PC-3 (cell line): ENCODE results near the gene KCTD11. TPM values are rescaled to one million over a fixed set of nuclear protein-coding genes. Genes with fewer than 3 reads are reported as not detected.

Source experiments
- ATAC-seq: fragments of 200-7000 bp; cut with Tn5 transposase; 2 replicates; pipeline ENCODE4 v1.9.1; 2020; ENCODE audit warnings: mild to moderate bottlenecking, moderate library complexity
- BruUV-seq: library from RNA; stranded (reverse); fragments of 400-500 nt; replicated peaks from 2 replicates; lab custom pipeline; 2021; lab: Mats Ljungman, UMichigan
- CTCF ChIA-PET: fragments of 300-600 bp; sonication (Branson Sonifier 250); formaldehyde crosslinking; loops from one replicate; lab custom pipeline; 2022; ENCODE audit warnings: antibody characterized with exemption; lab: Charles Lee
- POLR2A ChIA-PET: fragments of 300-600 bp; sonication (Branson Sonifier 250); formaldehyde crosslinking; loops from one replicate; lab custom pipeline; 2022; ENCODE audit warnings: antibody characterized with exemption; ENCODE audit not compliant: unreplicated experiment; lab: Charles Lee
- DNase-seq: peaks from one replicate; pipeline ENCODE4 v3.0.0-alpha.2; 2015
- H2AFZ ChIP-seq: fragments of 300-600 bp; sonication (generic); 2 replicates; pipeline ENCODE4 v1.6.0; 2016; ENCODE audit warnings: antibody characterized with exemption, low read length
- H3F3A ChIP-seq: fragments of 300-600 bp; sonication (generic); one replicate; pipeline ENCODE4 v1.6.0; 2017; ENCODE audit warnings: antibody characterized with exemption, low read length, control low read depth, mild to moderate bottlenecking; ENCODE audit not compliant: unreplicated experiment
- H3K27ac ChIP-seq: fragments of 300-600 bp; sonication (generic); 2 replicates; pipeline ENCODE4 v1.5.1; 2016; ENCODE audit warnings: mild to moderate bottlenecking, low read length
- H3K27me3 ChIP-seq: fragments of 300-600 bp; sonication (generic); 2 replicates; pipeline ENCODE4 v1.6.1; 2016; ENCODE audit warnings: low read length, mixed read lengths
- H3K36me3 ChIP-seq: fragments of 300-600 bp; sonication (generic); 2 replicates; pipeline ENCODE4 v1.6.1; 2016; ENCODE audit warnings: low read depth, mixed run types, low read length, mixed read lengths
- H3K4me1 ChIP-seq: fragments of 300-600 bp; sonication (generic); 2 replicates; pipeline ENCODE4 v1.5.1; 2016; ENCODE audit warnings: low read length; ENCODE audit not compliant: insufficient read depth
- H3K4me2 ChIP-seq: fragments of 300-600 bp; sonication (generic); 2 replicates; pipeline ENCODE4 v1.6.0; 2016; ENCODE audit warnings: low read length
- H3K4me3 ChIP-seq: fragments of 300-600 bp; sonication (generic); 2 replicates; pipeline ENCODE4 v1.5.1; 2016; ENCODE audit warnings: mild to moderate bottlenecking, low read length, mixed read lengths
- H3K79me2 ChIP-seq: fragments of 300-600 bp; sonication (generic); 2 replicates; pipeline ENCODE4 v1.6.1; 2017; ENCODE audit warnings: low read length, mixed read lengths
- H3K9ac ChIP-seq: fragments of 300-600 bp; sonication (generic); 2 replicates; pipeline ENCODE4 v1.6.0; 2016; ENCODE audit warnings: mild to moderate bottlenecking, low read length
- H3K9me2 ChIP-seq: fragments of 300-600 bp; sonication (generic); replicated peaks from 2 replicates; pipeline ENCODE4 v1.6.1; 2016; ENCODE audit warnings: mixed run types, low read length, mixed read lengths
- H3K9me3 ChIP-seq: fragments of 300-600 bp; sonication (generic); 2 replicates; pipeline ENCODE4 v1.6.1; 2016; ENCODE audit warnings: low read length, mixed read lengths
- H4K20me1 ChIP-seq: fragments of 300-600 bp; sonication (generic); 2 replicates; pipeline ENCODE4 v1.6.1; 2016; ENCODE audit warnings: low read length, mixed read lengths
- CTCF ChIP-seq: fragments of 300-600 bp; sonication (generic); conservative IDR thresholded peaks from 2 replicates; pipeline ENCODE4 v1.5.1; 2017; ENCODE audit warnings: antibody characterized with exemption, low read depth, mild to moderate bottlenecking, low read length
- EZH2 ChIP-seq: fragments of 300-600 bp; sonication (generic); IDR thresholded peaks from one replicate; pipeline ENCODE4 v1.6.1; 2017; ENCODE audit warnings: antibody characterized with exemption, mild to moderate bottlenecking, low read length; ENCODE audit not compliant: unreplicated experiment
- EZH2phosphoT487 ChIP-seq: fragments of 300-600 bp; sonication (generic); IDR thresholded peaks from 2 replicates; pipeline ENCODE4 v1.6.1; 2018; ENCODE audit warnings: mild to moderate bottlenecking, antibody characterized with exemption, low read length, borderline replicate concordance
- intact Hi-C: fragments of 100-400 bp; cut with micrococcal nuclease; formaldehyde crosslinking; loops from 2 replicates; pipeline ENCODE4 v1.9.0; 2023
- total RNA-seq: library from RNA; depleted of rRNA; stranded (reverse); fragments of >200 nt; gene quantifications from 2 replicates; pipeline ENCODE4 v1.2.3, GENCODE V29; 2014

KCTD11 gene
- total RNA-seq, 1 experiment from 2014 or later = 7.0 TPM

GRCh38 chr17:7382901-7383300, 30.9 kb downstream of the KCTD11 start:
- no TSS peak for BruUV-seq
- H3K9me2 ChIP-seq = no peaks in the 10 kb centered on the region
- H3F3A ChIP-seq = no peaks in the 10 kb centered on the region
- no peaks in the 10 kb centered on the region for H3K27me3 ChIP-seq
- H3K27ac ChIP-seq = no peak overlapping the region
- no peak overlapping the region for H3K9ac ChIP-seq
- no peak overlapping the region for H2AFZ ChIP-seq
- no peak for TF ChIP-seq CTCF
- no peak for TF ChIP-seq EZH2
- no peak for TF ChIP-seq EZH2phosphoT487
- no peaks in the 10 kb centered on the region for H3K9me3 ChIP-seq
- H3K4me3 ChIP-seq = no peak overlapping the region
- POLR2A ChIA-PET = no interaction called here
- CTCF ChIA-PET = interaction anchor here (0.9 kb wide), 1 partner anchor 177 kb away, joined by 3 read pairs; no protein-coding TSS in a partner anchor
- intact Hi-C loops = no loop called here
- H3K36me3 ChIP-seq = no peaks in the 10 kb centered on the region
- H3K79me2 ChIP-seq = peaks cover 4% of the 10 kb centered on the region; the same call in 1 of the 2 replicates
- no peak for ATAC-seq
- no peaks in the 10 kb centered on the region for H4K20me1 ChIP-seq
- H3K4me1 ChIP-seq = peaks cover 6% of the 10 kb centered on the region; the same call in 1 of the 2 replicates
- H3K4me2 ChIP-seq = no peak overlapping the region
- no peak for DNase-seq

GRCh38 chr17:7383371-7383741, 31.4 kb downstream of the KCTD11 start:
- ChIA-PET CTCF (no interaction called here), POLR2A (no interaction called here)
- Histone ChIP-seq H3K4me2 (no peak overlapping the region), H3K27me3 (no peaks in the 10 kb centered on the region), H3K4me1 (peaks cover 6% of the 10 kb centered on the region; the same call in 1 of the 2 replicates), H3K9me2 (no peaks in the 10 kb centered on the region), H3K4me3 (no peak overlapping the region), H3K9ac (no peak overlapping the region), H2AFZ (no peak overlapping the region), H3K36me3 (no peaks in the 10 kb centered on the region), H4K20me1 (no peaks in the 10 kb centered on the region), H3K27ac (no peak overlapping the region), H3K9me3 (no peaks in the 10 kb centered on the region), H3F3A (no peaks in the 10 kb centered on the region), H3K79me2 (peaks cover 4% of the 10 kb centered on the region; the same call in 1 of the 2 replicates)
- BruUV-seq = no TSS peak
- DNase-seq = no peak
- no peak for TF ChIP-seq EZH2phosphoT487
- no peak for TF ChIP-seq EZH2
- TF ChIP-seq CTCF = no peak
- intact Hi-C loops = no loop called here
- ATAC-seq = no peak

- H3K4me3 ChIP-seq = no peak overlapping the region
- ChIA-PET POLR2A (no interaction called here), CTCF (no interaction called here)
- DNase-seq = no peak
- intact Hi-C loops = no loop called here
- no peak overlapping the region for H3K27ac ChIP-seq
- no peaks in the 10 kb centered on the region for H3K9me2 ChIP-seq
- H3K4me1 ChIP-seq = peaks cover 6% of the 10 kb centered on the region; the same call in 1 of the 2 replicates
- no peak overlapping the region for H3K4me2 ChIP-seq
- no peak overlapping the region for H3K9ac ChIP-seq
- peaks cover 4% of the 10 kb centered on the region; the same call in 1 of the 2 replicates for H3K79me2 ChIP-seq
- H3K36me3 ChIP-seq = no peaks in the 10 kb centered on the region
- ATAC-seq = no peak
- TF ChIP-seq CTCF = no peak
- no peak for TF ChIP-seq EZH2phosphoT487
- TF ChIP-seq EZH2 = no peak
- no TSS peak for BruUV-seq
- no peaks in the 10 kb centered on the region for H3K27me3 ChIP-seq
- H4K20me1 ChIP-seq = no peaks in the 10 kb centered on the region
- H3F3A ChIP-seq = no peaks in the 10 kb centered on the region
- H3K9me3 ChIP-seq = no peaks in the 10 kb centered on the region
- H2AFZ ChIP-seq = no peak overlapping the region
Observed at GRCh38 chr17:7383742-7384488, 32.0 kb downstream of the KCTD11 start.
